ENCODE results near the gene TMCC1.
"Not testable (repeated sequence)": the region's sequence is repeated elsewhere in the genome, so short reads cannot be mapped to it uniquely, and the experiment has no call there.

The TMCC1 gene

GRCh38 chr3:129612534-129613366 is 280.8 kb downstream of the TMCC1 start:
- TF ChIP-seq CTCF (IDR thresholded peaks at IDR 0.05; ENCODE audit: low read depth, low read length, missing control alignments), result no peak
- H3K4me3 ChIP-seq (replicated peaks; ENCODE audit: low read depth, low read length), result no peak overlapping the region
- DNase-seq (ENCODE audit: extremely low read depth, low read depth), result no peak

- H3K4me3 ChIP-seq (replicated peaks; ENCODE audit: low read depth, low read length), result no peak overlapping the region
- TF ChIP-seq CTCF (IDR thresholded peaks at IDR 0.05; ENCODE audit: low read depth, low read length, missing control alignments), result no peak
- no peak for DNase-seq (ENCODE audit: extremely low read depth, low read depth)
Observed at GRCh38 chr3:129611812-129612533, 281.5 kb downstream of the TMCC1 start.

- no peak overlapping the region for H3K4me3 ChIP-seq (replicated peaks; ENCODE audit: low read depth, low read length)
- no peak for TF ChIP-seq CTCF (IDR thresholded peaks at IDR 0.05; ENCODE audit: low read depth, low read length, missing control alignments)
- no peak for DNase-seq (ENCODE audit: extremely low read depth, low read depth)
Observed at GRCh38 chr3:129611446-129611800, 282.1 kb downstream of the TMCC1 start.

GRCh38 chr3:129610794-129611445 is 282.6 kb downstream of the TMCC1 start:
- H3K4me3 ChIP-seq (replicated peaks; ENCODE audit: low read depth, low read length); DNase-seq (ENCODE audit: extremely low read depth, low read depth): not testable (repeated sequence)

DNA sequence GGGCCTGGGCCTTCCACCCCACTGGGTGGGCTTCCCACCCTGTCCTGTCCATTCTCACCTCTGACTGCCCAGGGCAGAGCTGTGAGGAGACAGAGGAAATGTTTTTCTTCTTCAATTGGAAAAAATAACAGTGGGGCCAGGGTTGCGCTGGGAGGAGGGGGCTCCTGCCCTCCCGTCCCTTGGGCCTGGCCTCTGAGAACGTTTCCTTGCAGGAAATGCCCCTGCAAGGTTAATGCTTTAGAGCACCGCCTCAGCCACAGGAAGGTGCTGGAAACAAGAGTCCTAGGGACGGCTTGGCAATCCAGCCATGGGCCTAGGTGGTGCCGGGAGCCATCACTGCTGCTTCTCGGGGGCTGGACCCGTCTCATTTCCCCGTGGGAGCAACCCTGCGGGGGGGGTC is 283.2 kb downstream of the TMCC1 start:
- DNase-seq (ENCODE audit: extremely low read depth, low read depth), result no peak
- no peak overlapping the region for H3K4me3 ChIP-seq (replicated peaks; ENCODE audit: low read depth, low read length)
- TF ChIP-seq CTCF (IDR thresholded peaks at IDR 0.05; ENCODE audit: low read depth, low read length, missing control alignments), result no peak

GRCh38 chr3:129609591-129610182 is 283.8 kb downstream of the TMCC1 start:
- no peak overlapping the region for H3K4me3 ChIP-seq (replicated peaks; ENCODE audit: low read depth, low read length)
- DNase-seq (ENCODE audit: extremely low read depth, low read depth), result no peak

More at GRCh38 chr3:129609591-129610182, 283.8 kb downstream of the TMCC1 start:
- TF ChIP-seq CTCF (IDR thresholded peaks at IDR 0.05; ENCODE audit: low read depth, low read length, missing control alignments), result no peak
